SW 1271 (cell line): ENCODE results near the gene FLT4.
A peak's percentile ranks its signal among the peaks of the same experiment; 100 is the strongest.

ENCODE experiments used
- DNase-seq, 2 experiments: peaks; one replicate each; lab custom pipeline; 2025; lab: John Stamatoyannopoulos, UW

FLT4 gene

GRCh38 chr5:180607861-180608571, 41.4 kb downstream of the FLT4 start:
- no peak for DNase-seq

DNA sequence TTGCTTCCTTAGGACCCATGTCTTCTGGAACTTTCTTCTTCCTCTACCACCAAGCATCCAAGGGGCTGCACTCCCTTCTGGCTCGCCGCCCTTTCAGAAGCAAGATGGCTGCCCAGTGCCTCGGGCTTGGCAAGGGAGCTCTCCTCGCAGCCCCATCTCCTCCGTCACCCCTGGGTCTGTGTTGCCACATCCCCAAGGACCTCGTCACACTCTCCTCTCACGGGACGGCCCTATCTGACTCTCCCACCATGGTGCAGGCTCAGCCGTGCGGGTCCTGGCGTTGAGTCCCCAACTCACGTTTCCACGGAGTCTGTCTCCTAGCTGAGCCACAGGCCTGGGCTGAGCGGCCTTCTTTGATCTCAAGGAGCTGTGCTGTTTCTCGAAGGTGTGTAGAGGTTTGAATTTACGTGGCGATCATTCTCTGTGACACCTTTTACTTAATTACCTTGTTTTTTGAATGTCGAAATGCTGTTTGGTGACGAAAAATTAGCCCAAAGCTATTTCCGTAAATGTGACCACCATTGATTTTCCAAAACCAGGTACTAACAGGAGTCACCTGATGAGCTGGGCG, 43.1 kb downstream of the FLT4 start:
- no peak for DNase-seq

DNA sequence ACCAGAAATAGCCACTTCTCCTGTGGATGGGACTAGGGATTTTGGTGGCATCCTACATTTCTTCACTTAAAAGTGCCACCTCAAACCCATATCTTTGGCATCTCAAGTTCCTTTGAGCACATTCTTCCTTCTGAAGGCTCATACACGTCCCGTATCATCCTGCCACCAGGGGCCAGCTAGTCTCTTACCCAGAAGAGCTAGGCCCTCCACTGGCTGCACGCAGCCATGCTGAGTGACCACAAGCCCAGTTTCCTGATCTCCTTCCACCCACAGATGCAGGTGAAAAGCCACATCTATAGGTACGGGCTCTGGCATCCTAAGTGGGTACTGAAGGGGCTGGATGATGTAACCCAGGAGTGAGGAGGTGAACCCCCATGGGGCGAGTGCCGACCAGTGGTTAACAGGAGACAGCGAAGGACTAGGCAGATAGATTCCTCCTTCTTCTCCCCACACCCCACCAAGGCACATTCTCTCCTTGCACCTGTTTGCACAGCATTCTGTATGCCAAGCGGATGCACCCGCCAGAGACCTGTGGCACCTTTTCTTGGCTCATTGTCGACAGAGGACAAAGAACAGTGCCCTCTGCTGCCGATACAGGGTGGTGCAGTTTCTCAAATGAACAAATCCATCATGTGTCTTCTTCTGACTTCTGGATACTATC, 43.7 kb downstream of the FLT4 start:
- DNase-seq, result peak in 1 of 2 experiments; percentile 61

- DNase-seq, result no peak
These were observed 45.1 kb downstream of the FLT4 start for GRCh38 chr5:180604271-180604670.

GRCh38 chr5:180603076-180603594, 46.3 kb downstream of the FLT4 start:
- no peak for DNase-seq

GRCh38 chr5:180602481-180603075, 46.8 kb downstream of the FLT4 start:
- no peak for DNase-seq

- no peak for DNase-seq
These were observed 47.6 kb downstream of the FLT4 start for GRCh38 chr5:180601591-180602480.

GRCh38 chr5:180600554-180601041, 48.8 kb downstream of the FLT4 start:
- DNase-seq, result no peak

- no peak for DNase-seq
These were observed 49.3 kb downstream of the FLT4 start for GRCh38 chr5:180599981-180600553.

DNA sequence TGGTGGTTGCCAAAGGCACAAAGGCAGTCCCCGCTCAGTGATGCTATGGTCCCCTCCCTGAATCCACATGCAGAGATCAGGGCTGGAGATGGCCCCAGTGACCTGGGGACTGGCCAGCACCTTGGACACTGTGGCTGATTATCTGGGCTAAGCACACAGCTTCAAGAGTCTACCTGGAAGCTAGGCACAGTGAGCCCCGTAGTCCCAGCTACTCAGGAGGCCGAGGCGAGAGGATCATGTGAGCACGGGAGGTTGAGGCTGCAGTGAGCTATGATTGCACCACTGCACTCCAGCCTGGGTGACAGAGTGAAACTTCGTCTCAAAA, 49.8 kb downstream of the FLT4 start:
- DNase-seq, result no peak

GRCh38 chr5:180598797-180599589, 50.4 kb downstream of the FLT4 start:
- DNase-seq, result no peak

DNA sequence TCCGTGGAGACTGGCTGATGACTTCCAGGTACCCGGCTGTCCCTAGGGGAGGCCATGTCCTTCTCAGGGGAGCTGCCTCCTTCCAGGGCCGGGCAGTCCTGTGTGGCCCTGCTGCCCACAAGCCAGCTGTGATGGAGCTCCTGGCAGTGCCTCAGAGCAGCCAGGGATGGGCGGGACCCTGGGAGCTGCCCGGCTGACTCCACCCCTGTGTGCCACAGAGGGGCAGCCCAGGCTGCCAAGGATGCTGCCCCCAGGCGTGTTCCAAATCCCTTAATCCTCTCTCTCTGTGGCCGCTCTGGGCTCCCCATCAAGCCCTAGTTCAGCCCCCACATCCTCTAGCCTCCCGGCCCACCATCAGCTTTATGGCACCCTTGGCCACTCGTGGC, 51.1 kb downstream of the FLT4 start:
- DNase-seq, result no peak

- no peak for DNase-seq
These were observed 52.6 kb downstream of the FLT4 start for GRCh38 chr5:180596668-180597231.

GRCh38 chr5:180596115-180596667, 53.2 kb downstream of the FLT4 start:
- no peak for DNase-seq

DNA sequence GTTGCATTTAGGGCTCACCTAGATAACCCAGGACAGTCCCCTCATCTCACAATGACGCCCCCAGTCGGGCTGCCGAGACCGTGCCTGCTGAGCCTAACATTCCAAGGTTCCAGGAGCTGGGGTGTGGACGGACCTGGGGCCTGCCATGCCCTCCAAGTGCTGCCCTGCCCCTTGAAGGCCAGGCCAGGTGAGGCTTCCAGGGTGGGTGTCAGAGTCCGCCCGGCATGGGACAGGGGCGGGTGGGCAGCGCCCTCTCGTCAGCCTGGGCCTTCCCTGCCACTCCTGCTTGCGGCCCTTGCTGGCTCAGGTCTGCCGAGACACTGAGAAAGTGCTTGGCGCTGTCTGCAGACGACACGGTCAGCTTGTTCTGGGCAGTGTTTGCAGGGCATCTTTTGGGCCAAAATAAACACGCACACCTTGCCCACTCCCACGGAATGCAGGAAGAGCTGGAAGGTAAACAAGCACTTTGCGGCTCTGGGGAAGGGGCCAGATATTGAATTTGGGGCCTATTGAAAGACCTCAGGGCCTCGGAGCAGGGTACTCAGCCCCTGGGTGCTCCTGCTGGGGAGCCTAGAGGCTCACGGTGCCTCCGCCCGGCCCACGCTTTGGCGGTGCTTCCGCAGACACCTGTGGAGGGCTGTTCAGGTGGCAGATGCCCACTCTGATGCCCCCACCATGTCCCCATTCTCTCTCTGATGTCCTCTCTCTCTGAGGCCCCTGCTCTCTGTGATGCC, 53.9 kb downstream of the FLT4 start:
- no peak for DNase-seq

DNA sequence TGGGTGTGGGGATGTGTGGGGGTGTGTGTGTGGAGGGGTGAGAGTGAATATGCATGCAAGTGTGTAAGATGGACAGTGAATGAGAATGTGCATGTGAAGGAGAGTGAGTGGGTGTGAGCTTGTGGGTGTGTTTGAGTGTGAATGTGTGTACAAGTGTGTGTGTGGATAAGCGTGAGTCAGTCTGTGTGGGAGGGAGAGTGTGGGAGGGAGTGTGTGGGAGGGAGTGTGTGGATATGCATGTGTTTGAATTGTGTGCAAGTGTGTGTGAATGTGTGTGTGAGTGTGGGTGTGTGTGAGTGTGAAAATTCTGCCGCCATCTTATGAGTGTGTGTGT, 54.4 kb downstream of the FLT4 start:
- DNase-seq, result no peak

- no peak for DNase-seq
These were observed 54.9 kb downstream of the FLT4 start for GRCh38 chr5:180594311-180595045.

DNA sequence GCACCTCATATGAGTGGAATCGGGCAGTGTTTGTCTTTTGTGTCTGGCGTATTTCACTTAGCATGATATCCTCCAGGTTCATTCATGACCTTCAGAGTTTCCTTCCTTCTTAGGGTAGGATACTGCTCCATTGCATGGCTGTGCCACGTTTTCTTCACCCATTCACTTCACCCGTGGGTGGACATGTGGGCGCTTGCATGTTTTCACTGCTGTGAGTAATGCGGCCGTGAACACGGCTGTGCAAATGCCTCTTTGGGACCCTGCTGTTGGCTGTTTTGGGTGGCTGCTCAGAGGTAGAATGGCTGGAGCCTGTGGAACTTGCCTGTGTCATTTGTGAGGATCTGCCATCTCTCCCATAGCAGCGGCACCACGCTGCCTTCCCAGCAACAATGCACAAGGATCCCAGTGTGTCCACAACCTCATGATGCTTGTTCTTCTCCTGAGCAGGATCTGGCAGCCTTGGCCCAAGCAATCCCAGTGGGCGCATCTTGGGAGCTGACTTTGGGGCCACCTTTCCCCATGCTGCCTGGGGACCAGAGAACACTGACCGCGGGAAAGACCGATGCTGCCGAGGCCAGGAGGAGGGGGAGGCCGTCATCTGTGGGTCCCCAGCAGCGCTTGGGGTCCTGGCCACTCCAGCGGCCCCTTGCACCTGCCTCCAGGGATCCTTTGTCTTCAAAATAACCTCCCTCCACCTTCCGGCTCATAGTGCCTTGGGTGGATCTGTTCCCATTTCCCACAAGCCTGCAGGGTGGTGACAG, 55.8 kb downstream of the FLT4 start:
- no peak for DNase-seq
